Brain microvascular endothelial cell (primary cell): ENCODE measurements around the gene KRR1.

ENCODE experiments used
- DNase-seq: peaks from one replicate; pipeline ENCODE4 v3.0.0-alpha.2; 2020
- H3K27ac ChIP-seq: fragments of 250-450 bp; sonication (Bioruptor Pico); 2 replicates; pipeline ENCODE4 v1.5.1; 2020; ENCODE audit warnings: mild to moderate bottlenecking, moderate library complexity
- H3K27me3 ChIP-seq: fragments of 250-450 bp; sonication (Bioruptor Pico); replicated peaks from 2 replicates; pipeline ENCODE4 v1.5.1; 2020; ENCODE audit warnings: mild to moderate bottlenecking
- H3K36me3 ChIP-seq: fragments of 250-450 bp; sonication (Bioruptor Pico); replicated peaks from 2 replicates; pipeline ENCODE4 v1.5.1; 2020; ENCODE audit warnings: mild to moderate bottlenecking
- H3K4me3 ChIP-seq: 2 replicates; pipeline ENCODE4 v1.5.1; 2011; ENCODE audit warnings: low read depth, mild to moderate bottlenecking, control low read depth, low read length, moderate library complexity
- in situ Hi-C: cut with HindIII; loops from 2 replicates; pipeline ENCODE4 v1.10.0; 2017; ENCODE audit warnings: low sequenced_read_pairs, low pct_ligation_motif_present
- TF ChIP-seq, protein P1 (sequence below): IDR thresholded peaks from 2 replicates; pipeline ENCODE4 v1.5.1; 2011; ENCODE audit warnings: low read depth, mild to moderate bottlenecking, moderate library complexity, low read length, control low read depth, inconsistent platforms; ENCODE audit errors: missing control alignments

Gene KRR1

GRCh38 chr12:75503866-75504265 is 7.5 kb downstream of the KRR1 start:
- Histone ChIP-seq H3K4me3 (no peak overlapping the region), H3K27ac (no peak overlapping the region), H3K27me3 (no peaks in the 10 kb centered on the region), H3K36me3 (peaks cover 43% of the 10 kb centered on the region)
- TF ChIP-seq, protein P1, sequence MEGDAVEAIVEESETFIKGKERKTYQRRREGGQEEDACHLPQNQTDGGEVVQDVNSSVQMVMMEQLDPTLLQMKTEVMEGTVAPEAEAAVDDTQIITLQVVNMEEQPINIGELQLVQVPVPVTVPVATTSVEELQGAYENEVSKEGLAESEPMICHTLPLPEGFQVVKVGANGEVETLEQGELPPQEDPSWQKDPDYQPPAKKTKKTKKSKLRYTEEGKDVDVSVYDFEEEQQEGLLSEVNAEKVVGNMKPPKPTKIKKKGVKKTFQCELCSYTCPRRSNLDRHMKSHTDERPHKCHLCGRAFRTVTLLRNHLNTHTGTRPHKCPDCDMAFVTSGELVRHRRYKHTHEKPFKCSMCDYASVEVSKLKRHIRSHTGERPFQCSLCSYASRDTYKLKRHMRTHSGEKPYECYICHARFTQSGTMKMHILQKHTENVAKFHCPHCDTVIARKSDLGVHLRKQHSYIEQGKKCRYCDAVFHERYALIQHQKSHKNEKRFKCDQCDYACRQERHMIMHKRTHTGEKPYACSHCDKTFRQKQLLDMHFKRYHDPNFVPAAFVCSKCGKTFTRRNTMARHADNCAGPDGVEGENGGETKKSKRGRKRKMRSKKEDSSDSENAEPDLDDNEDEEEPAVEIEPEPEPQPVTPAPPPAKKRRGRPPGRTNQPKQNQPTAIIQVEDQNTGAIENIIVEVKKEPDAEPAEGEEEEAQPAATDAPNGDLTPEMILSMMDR: no peak
- in situ Hi-C loops: no loop called here
- no peak for DNase-seq

DNA sequence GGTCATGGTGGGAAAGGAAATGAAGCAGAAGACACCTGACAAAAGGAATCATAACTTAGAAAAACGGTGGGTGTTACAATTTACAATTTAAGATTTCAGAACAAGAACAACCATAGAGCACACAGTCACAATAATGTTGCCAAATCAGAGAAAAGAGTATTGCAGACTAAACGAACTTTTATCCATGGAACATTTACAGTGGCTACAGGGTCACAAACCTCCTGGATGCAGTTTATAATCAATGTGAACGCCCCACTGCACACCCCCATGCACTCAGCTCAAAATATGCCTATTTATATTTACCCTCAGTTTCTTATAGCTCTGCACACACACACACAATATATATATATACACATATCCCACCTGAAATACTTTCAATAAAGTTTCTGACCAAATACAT is 8.0 kb downstream of the KRR1 start:
- Histone ChIP-seq H3K4me3 (no peak overlapping the region), H3K36me3 (peaks cover 46% of the 10 kb centered on the region), H3K27ac (no peak overlapping the region), H3K27me3 (no peaks in the 10 kb centered on the region)
- in situ Hi-C loops: no loop called here
- DNase-seq: no peak
- TF ChIP-seq, protein P1: no peak

DNA sequence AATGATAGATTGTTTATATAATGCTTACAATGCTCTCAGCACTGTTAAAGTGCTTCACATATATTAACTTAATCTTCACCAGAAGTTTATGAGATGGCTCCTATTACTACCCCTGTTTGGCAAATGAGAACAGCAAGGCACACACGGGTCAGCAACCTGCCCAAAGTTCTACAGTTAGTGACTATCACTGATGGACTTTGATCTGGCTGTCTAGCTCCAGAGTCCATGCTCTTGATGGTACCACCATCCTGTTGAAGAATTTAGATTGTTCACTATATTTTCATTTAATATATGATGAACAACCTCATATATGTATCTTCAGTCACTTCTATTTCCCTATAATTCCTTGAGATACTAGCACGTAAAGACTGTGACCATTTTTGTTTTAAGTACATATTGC is 20.2 kb downstream of the KRR1 start:
- peaks cover 75% of the 10 kb centered on the region for H3K36me3 ChIP-seq
- DNase-seq: no peak
- no peak overlapping the region for H3K27ac ChIP-seq
- no peak overlapping the region for H3K4me3 ChIP-seq
- no peaks in the 10 kb centered on the region for H3K27me3 ChIP-seq
- in situ Hi-C loops: no loop called here
- TF ChIP-seq, protein P1: no peak

DNA sequence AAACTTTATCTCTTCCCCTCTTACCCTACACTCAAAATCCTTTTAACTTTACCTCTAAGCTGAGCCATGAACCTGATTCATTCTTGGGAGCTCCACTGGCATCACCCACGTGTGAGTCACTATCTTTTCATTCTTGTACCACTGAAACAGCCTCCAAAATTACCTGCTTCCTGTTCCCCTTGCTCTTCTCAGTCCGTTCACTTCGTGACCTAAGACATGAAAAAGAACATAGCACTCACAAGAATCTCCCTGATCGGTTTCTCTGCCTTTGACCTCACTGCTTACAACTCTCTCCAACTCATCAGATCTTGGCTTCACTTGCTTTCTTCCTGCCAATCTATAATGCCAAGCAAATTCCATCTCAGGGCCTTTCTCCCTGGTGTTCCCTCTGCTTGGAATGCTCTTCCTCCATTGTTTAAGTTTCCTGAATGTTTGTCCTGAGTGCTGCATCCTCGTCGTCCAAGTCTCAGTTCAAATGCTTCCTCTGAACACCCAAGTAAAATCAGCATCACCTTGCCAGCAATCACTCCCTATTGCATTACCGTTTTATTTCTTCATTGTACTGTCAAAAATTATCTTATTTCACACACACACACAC is 21.7 kb downstream of the KRR1 start:
- TF ChIP-seq, protein P1: no peak
- Histone ChIP-seq H3K36me3 (peaks cover 67% of the 10 kb centered on the region), H3K27ac (peak overlapping the region; percentile 2), H3K4me3 (no peak overlapping the region), H3K27me3 (no peaks in the 10 kb centered on the region)
- in situ Hi-C loops: no loop called here
- no peak for DNase-seq

DNA sequence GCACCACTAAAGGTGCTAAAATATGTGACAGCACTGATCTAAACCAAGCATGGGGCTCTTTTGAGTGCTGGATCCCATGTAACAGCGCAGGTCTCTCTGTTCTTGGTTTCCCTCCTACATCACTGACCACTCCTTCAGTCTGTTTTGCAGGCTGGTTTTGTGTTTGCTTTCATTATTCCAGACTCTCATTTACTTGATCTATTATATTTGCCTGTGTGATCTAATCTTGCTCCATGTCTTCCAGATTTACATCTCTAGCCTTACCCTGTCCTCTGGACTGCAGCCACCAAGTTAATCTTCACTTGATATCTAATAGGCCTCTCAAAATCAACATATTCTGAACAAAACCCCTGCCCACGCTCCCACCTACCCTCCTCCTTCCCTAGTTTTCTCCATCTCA is 22.2 kb downstream of the KRR1 start:
- H3K27me3 ChIP-seq: no peaks in the 10 kb centered on the region
- peak overlapping the region; percentile 2 for H3K27ac ChIP-seq
- DNase-seq: no peak
- H3K4me3 ChIP-seq: no peak overlapping the region
- peaks cover 62% of the 10 kb centered on the region for H3K36me3 ChIP-seq
- TF ChIP-seq, protein P1: no peak
- in situ Hi-C loops: no loop called here

GRCh38 chr12:75488553-75488952 is 22.9 kb downstream of the KRR1 start:
- TF ChIP-seq, protein P1: peak; percentile 82
- peak; percentile 59 for DNase-seq
- Histone ChIP-seq H3K27ac (peak overlapping the region; percentile 16), H3K36me3 (peaks cover 55% of the 10 kb centered on the region), H3K4me3 (no peak overlapping the region), H3K27me3 (no peaks in the 10 kb centered on the region)
- in situ Hi-C loops: no loop called here
